Activated T-cell treated with anti-CD3 and anti-CD28 coated beads, Interleukin-2, amount 50 U/mL, for 24 hours (primary cell): ENCODE results near the gene ARPC2.
A peak's percentile ranks its signal among the peaks of the same experiment; 100 is the strongest.
"Not testable (repeated sequence)": the region's sequence is repeated elsewhere in the genome, so short reads cannot be mapped to it uniquely, and the experiment has no call there.

ENCODE experiments used
- DNase-seq: peaks from one replicate; pipeline ENCODE4 v3.0.0-alpha.2; 2020
- H3K27ac Mint-ChIP-seq: 2 replicates; pipeline ENCODE4 v1.8.0; 2020; ENCODE audit warnings: mild to moderate bottlenecking, mixed read lengths
- H3K27me3 Mint-ChIP-seq: 2 replicates; pipeline ENCODE4 v1.8.0; 2020; ENCODE audit warnings: mixed read lengths
- H3K36me3 Mint-ChIP-seq: 2 replicates; pipeline ENCODE4 v1.8.0; 2020; ENCODE audit warnings: low read depth, mixed read lengths
- H3K4me1 Mint-ChIP-seq: 2 replicates; pipeline ENCODE4 v1.8.0; 2020; ENCODE audit warnings: low read depth, mixed read lengths
- H3K4me3 Mint-ChIP-seq: 2 replicates; pipeline ENCODE4 v1.8.0; 2020; ENCODE audit warnings: mild to moderate bottlenecking, moderate library complexity, mixed read lengths
- H3K9me3 Mint-ChIP-seq: 2 replicates; pipeline ENCODE4 v1.8.0; 2020; ENCODE audit warnings: mixed read lengths

ARPC2 gene

GRCh38 chr2:218216674-218217359 is at the start of gene ARPC2:
Gene ARPC2, plus strand, starts transcription at chr2:218217189. Its CDS starts 282 bp downstream, at chr2:218217471.
- H3K27me3 Mint-ChIP-seq = no peaks in the 10 kb centered on the region
- H3K4me1 Mint-ChIP-seq = peaks cover 38% of the 10 kb centered on the region
- DNase-seq = peak; percentile 97
- no peaks in the 10 kb centered on the region for H3K9me3 Mint-ChIP-seq
- H3K4me3 Mint-ChIP-seq = peak within 1 kb of the TSS; percentile 91
- H3K27ac Mint-ChIP-seq = peak within 1 kb of the TSS; percentile 94
- peaks cover 49% of the 10 kb centered on the region for H3K36me3 Mint-ChIP-seq

GRCh38 chr2:218168016-218168415 is 49.0 kb upstream of the ARPC2 start:
- Mint-ChIP-seq H3K4me3 (no peak overlapping the region), H3K27ac (no peak overlapping the region), H3K27me3 (no peaks in the 10 kb centered on the region), H3K9me3 (no peaks in the 10 kb centered on the region), H3K4me1 (peaks cover 28% of the 10 kb centered on the region), H3K36me3 (no peaks in the 10 kb centered on the region)
- DNase-seq = no peak

GRCh38 chr2:218168635-218169462 is 48.1 kb upstream of the ARPC2 start:
- DNase-seq = peak; percentile 69
- peaks cover 28% of the 10 kb centered on the region for H3K4me1 Mint-ChIP-seq

GRCh38 chr2:218169757-218170546 is 47.0 kb upstream of the ARPC2 start:
- DNase-seq = no peak
- Mint-ChIP-seq H3K27ac (no peak overlapping the region), H3K9me3 (no peaks in the 10 kb centered on the region), H3K4me3 (no peak overlapping the region), H3K27me3 (no peaks in the 10 kb centered on the region), H3K4me1 (peaks cover 28% of the 10 kb centered on the region), H3K36me3 (no peaks in the 10 kb centered on the region)

More at GRCh38 chr2:218168635-218169462, 48.1 kb upstream of the ARPC2 start:
- Mint-ChIP-seq H3K9me3 (no peaks in the 10 kb centered on the region), H3K36me3 (no peaks in the 10 kb centered on the region), H3K27me3 (no peaks in the 10 kb centered on the region), H3K27ac (no peak overlapping the region), H3K4me3 (no peak overlapping the region)

GRCh38 chr2:218171744-218172143 is 45.2 kb upstream of the ARPC2 start:
- not testable (repeated sequence) for H3K36me3 Mint-ChIP-seq, DNase-seq, H3K27ac Mint-ChIP-seq, H3K4me3 Mint-ChIP-seq, H3K27me3 Mint-ChIP-seq, H3K9me3 Mint-ChIP-seq
- peaks cover 23% of the 10 kb centered on the region for H3K4me1 Mint-ChIP-seq

GRCh38 chr2:218172845-218173244 is 44.1 kb upstream of the ARPC2 start:
- peaks cover 12% of the 10 kb centered on the region for H3K4me1 Mint-ChIP-seq
- H3K27me3 Mint-ChIP-seq = no peaks in the 10 kb centered on the region

GRCh38 chr2:218179782-218180181 is 37.2 kb upstream of the ARPC2 start:
- DNase-seq = no peak
- H3K4me3 Mint-ChIP-seq = no peak overlapping the region
- H3K4me1 Mint-ChIP-seq = no peaks in the 10 kb centered on the region
- no peaks in the 10 kb centered on the region for H3K36me3 Mint-ChIP-seq
- H3K9me3 Mint-ChIP-seq = no peaks in the 10 kb centered on the region
- no peak overlapping the region for H3K27ac Mint-ChIP-seq
- H3K27me3 Mint-ChIP-seq = no peaks in the 10 kb centered on the region

More at GRCh38 chr2:218172845-218173244, 44.1 kb upstream of the ARPC2 start:
- Mint-ChIP-seq H3K9me3 (no peaks in the 10 kb centered on the region), H3K27ac (no peak overlapping the region), H3K4me3 (no peak overlapping the region), H3K36me3 (no peaks in the 10 kb centered on the region)
- no peak for DNase-seq

- no peak overlapping the region for H3K4me3 Mint-ChIP-seq
- H3K27ac Mint-ChIP-seq = no peak overlapping the region
- DNase-seq = no peak
- no peaks in the 10 kb centered on the region for H3K27me3 Mint-ChIP-seq
- no peaks in the 10 kb centered on the region for H3K36me3 Mint-ChIP-seq
- H3K9me3 Mint-ChIP-seq = no peaks in the 10 kb centered on the region
- no peaks in the 10 kb centered on the region for H3K4me1 Mint-ChIP-seq
Observed at GRCh38 chr2:218180467-218181114, 36.4 kb upstream of the ARPC2 start.

GRCh38 chr2:218184331-218184730 is 32.7 kb upstream of the ARPC2 start:
- H3K4me1 Mint-ChIP-seq = peaks cover 9% of the 10 kb centered on the region
- H3K27me3 Mint-ChIP-seq = no peaks in the 10 kb centered on the region
- no peak for DNase-seq
- H3K36me3 Mint-ChIP-seq = no peaks in the 10 kb centered on the region
- H3K9me3 Mint-ChIP-seq = no peaks in the 10 kb centered on the region
- H3K4me3 Mint-ChIP-seq = no peak overlapping the region
- H3K27ac Mint-ChIP-seq = no peak overlapping the region

GRCh38 chr2:218186355-218186766 is 30.6 kb upstream of the ARPC2 start:
- Mint-ChIP-seq H3K27me3 (no peaks in the 10 kb centered on the region), H3K4me3 (no peak overlapping the region), H3K4me1 (peaks cover 9% of the 10 kb centered on the region), H3K27ac (peak overlapping the region; percentile 26), H3K9me3 (no peaks in the 10 kb centered on the region), H3K36me3 (no peaks in the 10 kb centered on the region)
- DNase-seq = peak; percentile 75

- Mint-ChIP-seq H3K4me3 (no peak overlapping the region), H3K27ac (no peak overlapping the region), H3K27me3 (no peaks in the 10 kb centered on the region), H3K36me3 (no peaks in the 10 kb centered on the region), H3K9me3 (no peaks in the 10 kb centered on the region), H3K4me1 (peaks cover 9% of the 10 kb centered on the region)
- DNase-seq = no peak
Observed at GRCh38 chr2:218186876-218187275, 30.1 kb upstream of the ARPC2 start.

GRCh38 chr2:218187296-218188015 is 29.5 kb upstream of the ARPC2 start:
- Mint-ChIP-seq H3K27me3 (no peaks in the 10 kb centered on the region), H3K27ac (no peak overlapping the region), H3K36me3 (no peaks in the 10 kb centered on the region), H3K9me3 (no peaks in the 10 kb centered on the region), H3K4me1 (peaks cover 9% of the 10 kb centered on the region), H3K4me3 (no peak overlapping the region)
- no peak for DNase-seq

- Mint-ChIP-seq H3K27me3 (no peaks in the 10 kb centered on the region), H3K4me3 (no peak overlapping the region), H3K4me1 (peaks cover 9% of the 10 kb centered on the region), H3K36me3 (no peaks in the 10 kb centered on the region), H3K9me3 (no peaks in the 10 kb centered on the region), H3K27ac (no peak overlapping the region)
- DNase-seq = no peak
Observed at GRCh38 chr2:218188528-218188927, 28.5 kb upstream of the ARPC2 start.
